A172 (cell line): Measurements from ENCODE around the gene CXADR. TPM values are rescaled to one million over a fixed set of nuclear protein-coding genes. Genes with fewer than 3 reads are reported as not detected.
A peak's percentile ranks its signal among the peaks of the same experiment; 100 is the strongest.
"Not testable (repeated sequence)": the region's sequence is repeated elsewhere in the genome, so short reads cannot be mapped to it uniquely, and the experiment has no call there.

Experiments used
- DNase-seq: peaks from one replicate; pipeline ENCODE4 v3.0.0-alpha.2; 2015; ENCODE audit warnings: low spot score
- total RNA-seq: library from RNA; depleted of rRNA; stranded (reverse); fragments of >200 nt; shearing (Covaris generic); gene quantifications from 2 replicates; pipeline ENCODE4 v1.2.3, GENCODE V29; 2014; rRNA removed

Gene CXADR
- total RNA-seq, result 4.3 and 5.3 TPM in 2 replicates

DNA sequence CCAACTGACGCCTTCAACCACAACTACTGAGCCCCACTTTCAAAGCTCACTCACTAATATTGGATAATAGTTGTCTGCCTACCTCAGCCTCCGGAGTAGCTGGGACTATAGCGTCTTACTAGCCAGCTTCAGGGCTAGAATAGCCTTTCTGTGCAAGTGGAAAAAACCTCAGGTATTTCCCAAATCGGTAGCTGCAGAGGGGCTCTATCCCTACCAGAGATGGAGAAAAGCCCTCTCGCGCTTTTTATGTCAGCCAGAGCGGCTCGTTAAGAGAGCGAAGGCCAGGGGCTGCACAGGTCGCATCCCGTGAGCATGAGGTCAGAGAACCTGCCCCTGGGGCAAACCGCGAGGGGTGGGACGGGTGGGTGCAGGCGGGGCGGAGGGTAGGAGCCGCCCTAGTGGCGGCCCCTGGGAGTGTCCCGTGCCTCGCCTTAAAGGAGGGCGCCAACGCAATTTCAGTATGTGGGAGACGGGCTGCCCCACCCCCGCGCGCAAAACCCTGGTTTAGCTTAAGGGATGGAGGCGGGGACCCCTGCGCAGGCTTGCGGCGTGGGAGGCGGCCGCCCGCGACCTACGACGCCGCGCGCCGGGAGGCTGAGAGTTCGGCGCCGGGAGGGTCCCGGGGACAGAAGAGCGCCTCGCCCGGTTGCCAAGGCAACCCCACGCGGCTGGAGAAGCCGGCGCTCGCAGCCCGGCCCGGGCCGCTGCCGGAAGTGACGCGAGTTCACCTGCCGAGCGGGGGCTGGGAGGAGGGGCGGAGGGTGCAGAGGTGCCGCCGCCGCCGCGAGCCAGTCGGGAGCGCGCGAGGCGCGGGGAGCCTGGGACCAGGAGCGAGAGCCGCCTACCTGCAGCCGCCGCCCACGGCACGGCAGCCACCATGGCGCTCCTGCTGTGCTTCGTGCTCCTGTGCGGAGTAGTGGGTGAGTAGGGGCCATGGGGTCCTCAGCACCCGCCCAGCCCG is at the start of gene CXADR:
TSS of gene CXADR (plus strand) at position 791 of the 961 bp plus-strand sequence. CDS start at position 878, 87 bp downstream.
- peak; percentile 30 for DNase-seq

DNA sequence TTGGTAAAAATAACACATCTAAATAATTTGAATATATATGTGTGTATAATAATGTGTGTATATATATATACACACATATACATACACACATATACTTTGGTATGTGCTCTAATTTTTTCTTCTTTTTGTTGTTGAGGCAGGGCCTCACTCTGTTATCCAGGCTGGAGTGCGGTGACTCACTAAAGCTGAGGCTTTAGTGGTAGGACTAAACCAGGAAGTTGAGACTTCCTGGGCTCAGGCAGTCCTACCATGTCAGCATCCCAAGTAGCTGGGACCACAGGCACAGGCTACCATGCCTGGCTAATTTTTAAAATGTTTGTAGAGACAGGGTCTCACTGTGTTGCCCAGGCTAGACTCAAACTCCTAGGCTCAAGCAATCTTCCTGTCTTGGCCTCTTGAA is 46.7 kb upstream of the CXADR start:
- DNase-seq, result peak; percentile 62

DNA sequence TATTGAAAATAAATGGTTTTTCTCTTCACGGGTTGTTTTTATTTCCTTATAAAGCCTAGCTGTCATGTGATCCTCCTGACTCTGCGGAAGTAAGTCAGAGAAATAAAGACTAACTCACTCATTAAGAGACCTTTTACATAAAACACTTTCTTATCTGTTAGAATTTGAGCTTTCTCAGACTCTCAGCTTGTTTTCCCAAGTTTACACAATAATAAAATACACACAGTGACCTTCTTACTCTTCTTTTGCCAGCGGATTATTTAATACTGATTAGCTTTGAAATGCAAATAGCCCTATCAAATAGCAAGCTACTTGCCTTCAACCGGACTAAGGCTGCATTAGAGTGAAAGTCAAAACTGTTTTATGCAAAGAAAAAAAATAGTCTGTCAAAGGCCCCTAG is 45.5 kb upstream of the CXADR start:
- no peak for DNase-seq

DNA sequence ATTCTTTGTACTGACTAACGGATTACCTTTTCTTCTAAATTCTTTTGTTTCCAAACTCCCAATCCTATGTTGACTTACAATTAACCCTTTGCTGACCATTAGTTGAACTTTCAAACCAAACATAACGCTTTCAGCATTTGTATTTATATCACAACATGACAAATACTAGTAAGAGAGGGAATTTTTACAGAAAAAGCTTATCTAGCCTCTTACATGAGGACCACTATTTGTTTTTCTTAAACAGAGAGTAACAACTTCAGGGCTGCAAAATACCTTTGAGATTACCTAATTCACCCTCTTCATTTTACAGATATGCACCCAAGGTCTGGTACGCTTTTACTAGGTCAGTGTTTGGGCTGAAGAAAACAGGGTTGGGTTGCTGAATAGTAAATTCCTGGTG is 45.0 kb upstream of the CXADR start:
- DNase-seq, result no peak

DNA sequence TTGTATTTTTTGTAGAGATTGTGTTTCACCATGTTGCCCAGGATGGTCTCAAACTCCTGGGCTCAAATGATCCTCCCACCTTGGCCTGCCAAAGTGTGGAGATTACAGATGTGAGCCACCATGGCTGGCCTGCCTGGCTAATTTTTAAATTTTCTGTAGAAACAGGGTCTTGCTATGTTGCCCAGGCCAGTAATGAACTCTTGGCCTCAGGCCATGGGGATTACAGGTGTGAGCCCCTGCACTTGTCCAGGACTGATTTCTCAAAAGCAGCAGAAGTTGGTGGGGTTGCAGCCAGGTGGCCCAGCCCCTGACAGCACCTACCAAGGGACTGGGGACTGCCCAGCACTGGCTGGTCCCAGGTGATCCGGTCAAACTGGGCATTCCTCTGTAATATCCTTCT is 44.1 kb upstream of the CXADR start:
- no peak for DNase-seq

DNA sequence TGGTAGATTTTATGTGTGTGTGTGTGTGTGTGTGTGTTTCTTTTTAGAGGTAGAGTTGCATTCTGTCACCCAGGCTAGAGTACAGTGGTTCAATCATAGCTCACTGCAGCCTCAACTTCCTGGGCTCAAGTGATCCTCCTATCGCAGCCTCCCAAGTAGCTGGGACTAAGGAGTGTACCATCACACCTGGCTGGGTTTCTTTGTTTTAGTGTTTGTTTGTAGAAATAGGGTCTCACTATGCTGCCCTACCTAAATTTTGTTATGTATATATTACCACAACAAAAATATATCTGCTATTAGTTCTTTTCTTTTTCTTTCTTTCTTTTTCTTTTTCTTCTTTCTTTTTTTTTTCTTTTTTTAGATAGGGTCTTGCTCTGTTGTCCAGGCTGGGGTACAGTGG is 43.1 kb upstream of the CXADR start:
- no peak for DNase-seq

DNA sequence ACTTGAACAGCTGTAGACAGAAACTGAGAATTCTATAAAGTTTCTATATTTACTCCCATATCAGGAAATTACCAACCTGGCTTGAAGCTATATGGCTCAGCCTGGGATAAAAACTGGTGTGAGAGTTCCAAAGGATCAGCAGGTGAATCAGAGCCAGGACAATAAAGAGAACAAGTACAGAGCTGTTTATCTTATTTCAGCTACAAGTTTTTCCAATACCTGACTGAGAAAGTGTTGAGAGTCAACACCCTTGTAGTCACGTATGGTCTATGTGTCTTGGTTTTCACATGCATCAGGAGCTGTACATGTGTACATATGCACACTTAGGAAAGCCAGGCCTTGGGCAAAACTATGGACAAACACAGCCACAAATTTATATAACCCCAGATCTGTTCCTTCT is 40.7 kb upstream of the CXADR start:
- DNase-seq, result no peak

DNA sequence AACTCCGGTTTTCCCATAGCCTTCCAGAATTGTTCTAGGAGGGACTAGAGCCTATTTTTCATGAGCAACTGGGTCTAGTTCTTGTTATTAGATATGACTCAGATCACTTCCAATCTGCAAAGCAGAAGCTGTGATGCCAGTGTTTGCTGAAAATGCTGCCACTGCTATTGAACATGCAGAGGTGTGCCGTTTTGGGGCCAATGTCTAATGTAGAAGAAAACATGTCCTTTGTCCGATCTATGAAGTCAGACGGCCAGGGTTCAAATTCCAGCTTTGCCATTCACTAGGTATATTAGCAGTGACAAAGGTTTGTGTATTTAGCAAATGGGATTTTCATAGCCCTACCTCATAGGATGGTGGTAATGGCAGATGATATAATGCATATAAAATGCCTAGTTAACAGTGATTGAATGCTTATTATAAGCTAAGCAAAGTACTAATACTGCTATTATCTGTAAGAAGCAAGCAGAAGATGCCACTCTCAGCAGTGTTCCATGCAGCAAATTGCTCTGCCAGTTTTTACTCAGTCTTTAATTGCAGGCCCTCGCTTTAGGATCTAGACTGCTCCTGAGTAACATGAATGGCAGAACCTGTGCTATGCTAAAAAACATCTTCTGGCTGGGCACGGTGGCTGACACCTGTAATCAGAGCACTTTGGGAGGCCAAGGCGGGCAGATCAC is 40.1 kb upstream of the CXADR start:
- no peak for DNase-seq

DNA sequence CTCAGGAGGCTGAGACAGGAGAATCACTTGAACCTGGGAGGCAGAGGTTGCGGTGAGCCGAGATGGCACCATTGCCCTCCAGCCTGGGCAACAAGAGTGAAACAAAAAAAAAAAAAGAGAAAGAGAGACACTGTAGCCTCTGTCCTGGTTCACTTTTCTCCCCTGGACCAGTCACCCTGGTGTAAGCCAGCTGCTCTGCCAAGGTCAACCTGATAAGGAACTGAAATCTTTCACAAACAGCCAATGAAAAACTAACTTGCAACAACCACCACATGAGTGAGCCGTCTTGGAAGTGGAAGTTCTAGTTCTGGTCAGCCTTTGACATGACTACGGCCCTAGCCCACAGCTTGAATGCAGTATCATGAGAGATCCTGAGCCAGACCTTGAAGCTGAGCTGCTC is 36.8 kb upstream of the CXADR start:
- no peak for DNase-seq

DNA sequence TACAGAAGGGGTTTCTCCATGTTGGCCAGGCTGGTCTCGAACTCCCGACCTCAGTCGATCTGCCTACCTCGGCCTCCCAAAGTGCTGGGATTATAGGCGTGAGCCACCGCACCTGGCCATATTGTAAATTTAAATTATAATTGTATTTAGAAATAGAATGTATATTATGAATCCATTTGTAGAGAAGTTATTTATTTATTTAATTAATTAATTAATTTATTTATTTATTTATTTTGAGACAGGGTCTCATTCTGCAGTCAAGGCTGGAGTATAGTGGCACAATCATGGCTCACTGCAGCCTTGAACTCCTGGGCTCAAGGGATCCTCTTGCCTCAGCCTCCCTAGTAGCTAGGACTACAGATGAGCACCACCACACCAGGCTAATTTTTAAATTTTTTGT is 34.7 kb upstream of the CXADR start:
- not testable (repeated sequence) for DNase-seq

DNA sequence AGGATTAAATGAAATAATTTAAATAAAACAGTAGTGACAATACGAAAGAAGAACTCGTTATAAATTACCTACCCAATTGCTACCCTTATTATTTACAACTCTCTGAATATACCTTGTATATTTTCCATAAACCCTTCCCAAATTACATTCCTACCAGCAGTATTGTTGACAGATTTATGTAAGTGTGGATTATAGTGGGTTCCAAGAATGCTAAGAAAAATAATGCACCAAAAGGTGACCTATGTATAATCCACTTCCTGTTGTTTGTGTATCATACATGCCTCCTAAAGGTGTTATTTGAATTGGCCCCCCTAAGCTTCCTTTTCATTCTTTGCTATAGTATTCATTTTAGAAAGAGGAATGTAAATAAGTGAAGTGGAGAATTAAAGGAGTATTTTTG is 33.2 kb upstream of the CXADR start:
- no peak for DNase-seq

DNA sequence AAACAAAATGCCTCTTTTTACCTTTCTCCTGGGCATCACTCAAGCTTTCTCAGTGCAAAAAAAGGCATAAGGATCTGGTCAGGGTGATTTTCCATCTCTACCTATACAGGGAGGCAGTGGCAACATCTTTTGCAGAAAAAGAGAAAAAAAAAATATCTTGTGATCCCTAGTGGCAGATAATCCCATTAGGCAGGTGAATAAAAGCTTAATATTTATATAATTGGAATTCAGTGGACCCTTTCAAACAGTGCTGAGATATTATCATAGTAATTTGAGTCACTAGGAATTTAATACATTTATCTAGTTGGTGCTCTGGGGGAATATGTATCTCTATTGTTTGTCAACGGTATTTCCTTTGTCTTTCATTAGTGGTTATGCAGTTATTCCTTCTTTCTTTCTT is 29.9 kb upstream of the CXADR start:
- DNase-seq, result no peak

DNA sequence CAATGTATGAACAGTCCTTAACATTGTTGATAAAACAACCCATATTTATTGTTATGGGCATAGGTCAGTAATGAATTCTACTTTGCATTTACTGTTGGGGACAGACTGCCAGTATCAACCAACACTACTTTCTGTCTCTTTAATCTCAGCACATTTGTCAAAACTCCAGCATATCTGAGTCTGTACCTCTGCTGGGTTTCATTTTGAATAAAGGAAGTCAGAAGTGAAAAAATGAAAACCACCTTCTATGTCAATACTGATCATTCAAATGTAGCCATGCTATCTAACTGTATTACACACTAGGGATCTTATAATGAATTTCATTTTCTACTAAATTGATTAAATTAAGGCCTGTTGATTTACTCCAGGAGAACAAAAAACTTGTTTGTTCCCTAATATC is 24.2 kb upstream of the CXADR start:
- DNase-seq, result no peak

DNA sequence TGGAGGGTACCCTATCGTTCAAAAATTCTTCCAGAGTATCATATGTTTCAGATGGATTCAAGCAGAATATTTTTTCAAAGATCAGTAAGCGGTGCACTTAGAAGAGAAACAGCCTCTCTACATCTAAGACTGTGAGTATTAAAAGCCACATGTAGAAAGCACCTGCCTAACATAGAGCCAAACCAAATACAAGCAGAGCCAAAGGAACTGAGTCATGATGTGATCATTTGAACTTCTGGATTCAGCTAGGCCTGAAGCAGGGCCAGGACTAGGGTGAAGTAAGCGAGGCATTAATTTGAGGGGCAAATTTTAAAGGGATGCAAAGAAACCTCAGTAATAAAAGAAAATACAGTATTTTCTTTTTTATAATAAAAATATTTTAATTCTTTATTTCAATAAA is 23.3 kb upstream of the CXADR start:
- DNase-seq, result peak; percentile 54

DNA sequence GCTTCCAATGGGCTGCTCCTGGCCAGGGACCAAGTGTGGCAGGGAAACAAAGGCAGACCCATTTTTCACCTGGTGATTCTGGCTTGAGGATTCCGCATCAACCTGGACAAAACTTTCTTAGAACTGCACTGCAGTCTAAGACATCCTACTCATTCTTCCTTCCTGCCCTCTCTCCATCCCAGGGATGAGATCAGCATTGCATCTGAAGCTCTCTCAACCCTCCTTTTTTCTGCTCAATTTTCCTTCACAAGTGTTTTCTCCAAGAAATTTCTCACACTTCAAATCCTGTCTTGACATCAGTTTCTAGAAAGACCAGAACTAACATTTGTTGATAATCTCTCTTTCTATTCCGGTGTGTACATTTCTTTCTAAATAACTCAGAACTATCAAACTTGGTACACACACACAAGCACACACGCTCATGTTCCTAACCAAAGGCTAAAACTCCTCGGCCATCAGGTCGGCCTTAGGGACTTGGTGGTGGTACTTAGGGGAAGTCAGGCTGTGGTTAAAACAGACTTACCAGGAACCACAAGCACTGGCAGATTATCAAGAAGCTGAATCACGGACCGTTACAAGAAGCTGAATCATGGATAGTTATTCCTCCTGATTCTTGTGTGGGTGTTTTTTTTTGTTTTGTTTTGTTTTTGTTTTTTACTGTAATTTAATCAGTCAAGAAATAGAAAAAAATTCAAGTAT is 21.0 kb upstream of the CXADR start:
- peak; percentile 96 for DNase-seq

DNA sequence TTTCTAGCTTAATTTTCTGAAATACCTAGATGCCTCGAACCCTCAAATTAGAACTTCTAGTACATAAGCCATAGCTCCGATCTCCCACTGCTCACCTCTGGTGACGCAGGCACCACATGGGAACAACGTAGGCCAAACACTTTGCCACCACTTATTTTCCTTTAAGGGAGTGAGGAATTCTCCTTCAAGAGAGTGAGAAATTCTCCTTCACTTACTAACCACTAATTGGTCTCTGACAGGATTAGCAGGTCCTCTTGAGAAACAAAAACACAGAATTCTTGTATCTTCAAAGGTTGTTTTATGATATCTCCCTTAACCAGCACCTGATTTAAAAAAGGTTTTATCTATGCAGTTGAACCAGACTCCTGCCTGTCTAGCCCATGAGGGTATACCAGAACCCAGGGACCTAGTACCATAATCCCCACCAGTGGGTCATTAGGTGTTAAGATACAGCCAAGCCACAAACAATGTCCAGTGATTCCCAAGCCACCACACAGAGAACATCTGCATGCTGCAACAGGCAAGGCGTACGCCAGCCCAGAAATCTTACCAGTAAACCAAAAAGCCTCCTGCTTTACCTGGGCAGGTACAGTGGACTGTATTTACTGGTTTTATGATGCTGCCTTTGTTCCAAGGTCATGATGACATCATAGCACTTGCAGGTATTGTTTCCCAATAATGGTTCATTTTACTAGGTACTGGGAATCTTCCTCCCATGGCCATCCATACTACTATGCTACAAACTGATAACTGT is 20.3 kb upstream of the CXADR start:
- DNase-seq, result peak; percentile 60

DNA sequence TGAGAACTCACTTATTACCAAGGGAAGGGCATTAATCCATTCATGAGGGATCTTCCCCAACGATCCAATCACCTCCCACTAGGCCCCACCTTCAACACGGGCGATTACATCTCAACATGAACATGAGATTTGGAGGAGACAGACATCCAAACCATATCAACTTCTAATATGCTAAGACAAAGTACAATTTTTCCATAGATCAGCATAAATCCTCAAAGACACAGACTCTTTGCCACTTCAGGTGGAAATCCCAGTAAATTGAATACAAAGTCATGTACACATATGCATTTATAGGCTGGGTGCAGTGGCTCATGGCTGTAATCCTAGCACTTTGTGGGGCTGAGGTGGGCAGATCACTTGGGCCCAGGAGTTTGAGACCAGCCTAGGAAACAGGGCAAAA is 18.8 kb upstream of the CXADR start:
- no peak for DNase-seq

DNA sequence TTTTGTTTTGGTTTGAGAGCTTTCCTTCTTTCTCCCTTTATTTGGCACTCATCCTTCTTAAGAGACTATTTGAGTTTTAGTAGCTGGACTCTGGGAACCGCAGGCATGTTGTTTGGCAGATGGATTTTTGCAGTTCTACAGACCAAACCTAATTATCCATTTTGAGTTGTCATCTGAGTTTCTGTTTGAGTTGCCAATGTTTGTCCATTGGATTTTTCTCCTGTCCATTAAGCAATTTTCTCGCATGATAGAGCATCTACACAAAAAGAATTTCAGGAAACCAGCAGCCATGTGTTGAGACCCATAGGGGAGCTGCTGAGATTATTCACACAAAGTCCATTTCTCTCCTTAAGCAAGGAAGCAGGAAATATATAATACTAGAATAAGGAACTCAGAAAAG is 17.2 kb upstream of the CXADR start:
- no peak for DNase-seq

DNA sequence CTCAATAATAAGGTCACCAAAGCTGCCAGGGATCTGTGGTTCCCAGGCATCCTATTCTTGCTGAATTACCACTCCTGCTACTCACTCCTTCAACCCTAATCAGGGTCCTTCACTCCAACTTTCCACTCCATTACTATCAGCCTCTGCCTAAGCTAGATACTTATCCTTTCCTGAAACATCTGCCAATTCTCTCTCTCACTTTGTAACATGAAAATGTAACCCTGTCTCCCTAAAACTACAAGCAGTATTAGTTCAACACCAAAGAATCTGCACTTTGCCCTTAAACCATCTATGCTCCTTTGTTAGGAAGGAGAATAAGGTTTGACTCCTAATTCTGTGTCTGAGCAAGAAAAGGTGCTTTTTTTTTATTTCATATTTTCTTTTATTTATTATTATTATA is 15.5 kb upstream of the CXADR start:
- DNase-seq, result no peak

DNA sequence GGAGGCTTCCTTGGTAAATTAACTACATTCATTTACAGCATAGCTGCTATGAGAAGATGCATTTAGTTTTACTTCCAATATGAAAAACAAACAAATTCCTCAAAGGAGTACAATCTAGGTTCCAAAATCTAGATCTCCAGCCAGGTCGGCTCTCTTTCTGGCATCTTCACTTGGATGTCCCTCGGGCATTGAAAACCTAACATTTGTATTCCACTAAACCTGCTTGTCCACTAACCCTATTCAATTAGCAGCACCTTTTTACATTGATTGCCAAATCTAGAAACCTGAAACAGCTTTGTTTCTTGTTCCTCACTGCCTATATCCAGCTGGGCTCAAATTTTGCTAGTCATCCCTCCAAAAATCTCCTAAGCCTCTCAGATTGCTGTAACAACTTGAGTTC is 14.3 kb upstream of the CXADR start:
- no peak for DNase-seq

DNA sequence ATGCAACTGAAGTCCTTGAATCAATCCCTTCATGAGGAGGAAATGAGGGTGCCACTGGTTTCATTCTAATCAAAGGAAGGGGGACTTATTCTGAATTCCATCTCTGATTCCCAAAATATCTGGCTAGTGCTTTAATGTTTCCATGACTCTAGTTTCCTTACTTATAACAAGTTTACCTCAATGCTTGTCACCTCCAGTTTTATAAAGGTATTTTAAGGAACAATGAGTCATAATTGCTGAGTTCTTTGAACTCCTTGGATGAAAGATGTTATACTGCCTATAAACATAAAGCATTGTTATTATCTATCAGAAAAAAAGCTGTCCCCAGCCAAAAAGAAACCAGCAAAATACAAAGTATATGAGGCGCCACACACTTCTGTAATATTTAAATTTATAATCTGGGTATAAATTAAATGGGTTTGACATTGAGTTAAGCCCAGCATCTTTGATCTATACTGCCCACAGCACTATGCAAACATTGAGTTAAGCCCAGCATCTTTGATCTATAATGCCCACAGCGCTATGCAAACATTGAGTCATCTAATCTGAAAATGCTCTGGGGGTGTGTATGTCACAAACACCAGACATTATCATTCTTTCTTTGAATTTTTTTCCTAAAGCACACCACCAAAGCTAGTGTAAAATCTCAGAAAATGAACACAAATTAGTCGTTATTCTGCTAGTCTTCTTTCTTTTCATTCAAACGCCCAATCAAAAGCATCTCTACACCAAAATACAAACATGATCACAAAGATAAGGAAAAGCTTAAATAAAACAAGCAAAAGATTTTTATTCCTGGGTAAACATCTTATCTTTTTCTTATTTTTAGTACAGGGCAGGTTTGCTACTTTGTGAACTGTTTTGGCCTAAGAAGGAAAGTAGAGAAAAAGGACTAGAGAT is 11.5 kb upstream of the CXADR start:
- DNase-seq, result peak; percentile 34
